Cortex of kidney (tissue), 1 donor: Measurements from ENCODE around the gene HLA-DOA.

Experiments used
- DNase-seq: peaks from one replicate; lab custom pipeline; 2025; lab: John Stamatoyannopoulos, UW

HLA-DOA gene

GRCh38 chr6:33015798-33016197 lies 6.4 kb upstream of the HLA-DOA start:
- DNase-seq: no peak

- DNase-seq: no peak
Observed at GRCh38 chr6:33014841-33015634, 5.6 kb upstream of the HLA-DOA start.

- no peak for DNase-seq
Observed at GRCh38 chr6:33013608-33014007, 4.2 kb upstream of the HLA-DOA start.

DNA sequence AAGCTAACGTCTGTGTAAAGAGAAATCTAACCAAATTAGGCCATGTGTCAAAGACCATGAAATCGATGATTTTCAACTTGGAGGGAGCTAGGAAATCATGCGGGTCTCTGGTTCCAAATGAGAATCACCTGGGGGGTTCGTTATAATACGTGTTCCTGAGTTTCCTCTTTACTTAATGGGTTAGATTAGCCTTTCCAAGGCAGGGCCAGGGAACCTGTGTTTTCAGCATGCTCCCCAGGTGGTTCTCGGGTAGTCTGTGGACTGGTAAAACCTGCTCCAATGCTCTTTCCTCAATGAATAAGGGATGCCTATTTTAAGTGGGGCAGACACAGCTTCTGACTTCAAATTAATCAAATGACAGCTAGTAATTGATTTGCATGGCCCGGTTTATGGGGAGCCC lies 965 bp upstream of the HLA-DOA start:
- no peak for DNase-seq

DNA sequence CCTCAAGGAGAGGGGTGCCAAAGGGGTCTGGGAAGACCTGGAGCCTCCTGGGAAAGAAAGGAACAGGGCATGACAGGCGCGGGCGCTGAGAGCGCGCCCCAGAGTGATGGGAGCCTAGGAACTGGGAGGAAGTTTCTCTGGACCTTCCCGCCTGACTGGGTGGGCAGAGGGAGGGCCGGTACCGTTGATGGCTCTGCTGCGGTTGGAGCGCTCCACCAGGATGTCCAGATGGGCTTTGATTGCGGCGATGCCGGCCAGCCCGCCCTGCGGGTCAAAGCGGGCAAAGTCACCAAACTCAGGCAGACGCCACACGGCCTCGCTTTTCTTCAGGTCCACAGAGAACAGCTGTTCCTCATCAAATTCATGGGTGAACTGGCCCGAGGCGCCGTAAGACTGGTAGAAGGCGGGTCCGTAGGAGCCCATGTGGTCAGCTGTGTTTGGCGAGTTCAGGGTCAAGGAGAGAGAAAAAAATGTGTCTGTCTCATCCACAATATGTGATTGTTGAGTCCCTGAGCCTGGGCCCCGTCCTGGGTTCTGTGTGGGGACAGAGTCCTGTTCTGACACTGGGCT lies 1.5 kb downstream of the HLA-DOA start:
- no peak for DNase-seq

GRCh38 chr6:33004940-33005339 lies 4.5 kb downstream of the HLA-DOA start:
- DNase-seq: no peak

GRCh38 chr6:33001685-33002084 lies 7.7 kb downstream of the HLA-DOA start:
- no peak for DNase-seq

GRCh38 chr6:33000055-33000454 lies 9.3 kb downstream of the HLA-DOA start:
- no peak for DNase-seq

- DNase-seq: no peak
Observed at GRCh38 chr6:32995448-32995847, 13.9 kb downstream of the HLA-DOA start.

GRCh38 chr6:32993363-32993973 lies 15.9 kb downstream of the HLA-DOA start:
- no peak for DNase-seq

- no peak for DNase-seq
Observed at GRCh38 chr6:32991972-32992371, 17.4 kb downstream of the HLA-DOA start.

- DNase-seq: no peak
Observed at GRCh38 chr6:32989368-32989767, 20.0 kb downstream of the HLA-DOA start.

GRCh38 chr6:32984622-32985389 lies 24.6 kb downstream of the HLA-DOA start:
- no peak for DNase-seq

DNA sequence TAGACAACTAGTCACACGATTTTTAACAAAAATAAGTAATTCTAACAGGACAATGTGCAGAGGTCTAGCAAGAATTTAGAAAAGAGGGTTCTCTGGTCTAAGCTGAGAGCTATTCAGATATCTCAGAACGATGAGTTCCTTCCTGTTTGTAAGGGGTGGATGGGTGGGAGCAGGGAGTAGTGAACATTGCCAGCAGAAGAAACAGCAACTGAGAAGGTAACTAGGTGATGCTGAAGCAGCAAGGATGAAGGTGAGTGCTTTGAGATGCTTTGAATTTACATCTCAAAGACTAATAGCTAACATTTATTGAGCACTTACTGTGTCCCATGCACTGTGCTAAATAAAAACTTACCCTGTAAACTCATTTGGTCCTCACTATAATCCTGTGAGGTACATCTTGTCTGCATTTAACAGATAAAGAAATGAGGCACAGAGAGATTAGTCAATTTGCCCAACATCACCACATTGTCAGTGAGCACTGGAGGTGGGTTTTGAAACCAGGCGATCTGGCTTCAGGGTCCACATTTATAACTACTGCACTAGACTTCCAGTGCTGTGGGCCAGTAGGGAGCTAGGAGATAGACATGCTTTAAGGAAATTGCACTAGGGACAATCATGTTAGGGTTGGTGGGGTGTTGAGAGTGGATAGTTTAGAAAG lies 25.3 kb downstream of the HLA-DOA start:
- no peak for DNase-seq

GRCh38 chr6:32983493-32983848 lies 25.9 kb downstream of the HLA-DOA start:
- DNase-seq: no peak

DNA sequence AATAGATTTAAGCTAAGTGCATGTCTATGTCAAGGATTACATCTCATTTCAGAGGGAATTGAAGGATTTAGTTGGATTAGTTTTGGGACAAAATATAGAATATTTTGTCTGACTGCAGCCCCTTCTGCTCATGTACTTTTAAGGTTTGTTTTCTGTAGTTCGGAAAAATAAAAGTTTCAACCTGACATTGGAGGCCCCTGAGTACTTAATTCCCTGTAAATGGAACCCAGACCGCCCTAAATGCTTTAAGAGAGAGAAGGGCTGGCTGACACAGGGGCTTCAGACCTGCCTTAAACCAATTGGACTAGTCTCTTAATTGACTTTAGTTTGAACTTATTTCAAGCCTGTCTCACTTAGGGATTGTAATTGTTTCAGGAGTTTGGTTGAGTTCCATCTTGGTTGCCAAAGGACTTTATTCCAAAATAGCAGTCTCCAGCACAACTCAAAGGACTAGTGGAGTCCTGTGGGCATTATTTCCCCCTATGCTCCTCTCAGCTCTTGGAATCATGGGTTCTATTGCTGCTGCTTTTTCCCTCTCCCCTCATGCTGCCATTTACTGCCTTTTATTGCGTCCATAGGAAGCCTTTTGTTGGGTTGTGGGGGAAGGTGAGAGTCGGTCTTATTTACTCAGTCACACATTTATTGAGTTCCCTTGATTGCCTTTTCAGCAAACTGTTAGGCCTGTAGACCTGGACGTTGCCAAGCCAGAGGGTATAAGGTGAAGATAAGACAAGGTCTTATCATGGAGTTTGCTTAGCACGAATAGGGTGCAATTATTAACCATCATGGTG lies 26.5 kb downstream of the HLA-DOA start:
- no peak for DNase-seq

- no peak for DNase-seq
Observed at GRCh38 chr6:32982084-32982701, 27.2 kb downstream of the HLA-DOA start.

- no peak for DNase-seq
Observed at GRCh38 chr6:32980488-32981038, 28.8 kb downstream of the HLA-DOA start.

DNA sequence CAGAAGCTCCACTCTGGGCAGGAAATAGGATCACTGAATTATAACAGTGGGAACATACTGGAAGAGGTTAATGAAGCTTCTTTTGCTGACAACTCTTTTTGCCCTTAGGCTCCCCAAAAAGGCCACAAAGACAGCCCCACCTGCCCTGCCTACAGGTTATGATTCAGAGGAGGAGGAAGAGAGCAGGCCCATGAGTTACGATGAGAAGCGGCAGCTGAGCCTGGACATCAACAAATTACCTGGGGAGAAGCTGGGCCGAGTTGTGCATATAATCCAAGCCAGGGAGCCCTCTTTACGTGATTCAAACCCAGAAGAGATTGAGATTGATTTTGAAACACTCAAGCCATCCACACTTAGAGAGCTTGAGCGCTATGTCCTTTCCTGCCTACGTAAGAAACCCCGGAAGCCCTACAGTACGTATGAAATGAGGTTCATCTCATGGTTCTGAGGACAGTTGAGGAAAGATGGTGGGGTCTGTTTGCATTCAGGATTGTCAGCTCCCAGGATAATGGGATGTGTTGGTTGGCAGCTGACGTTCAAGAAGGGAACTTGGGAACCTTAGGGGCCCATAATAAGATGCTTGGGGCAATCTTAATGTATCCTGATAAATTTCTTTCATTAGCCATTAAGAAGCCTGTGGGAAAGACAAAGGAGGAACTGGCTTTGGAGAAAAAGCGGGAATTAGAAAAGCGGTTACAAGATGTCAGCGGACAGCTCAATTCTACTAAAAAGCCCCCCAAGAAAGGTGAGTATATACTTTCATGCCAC lies 29.5 kb downstream of the HLA-DOA start:
- DNase-seq: no peak

GRCh38 chr6:32977953-32978324 lies 31.5 kb downstream of the HLA-DOA start:
- no peak for DNase-seq
